GM15510 (cell line): ENCODE results near the gene MPO.

Experiments
- POLR2A ChIP-seq: IDR thresholded peaks from 3 replicates; pipeline ENCODE4 v1.6.1; 2011; ENCODE audit warnings: borderline replicate concordance; ENCODE audit not compliant: insufficient read length; ENCODE audit errors: extremely low read depth

The MPO gene

GRCh38 chr17:58303971-58304749, 23.4 kb upstream of the MPO start:
- TF ChIP-seq POLR2A, result no peak

- TF ChIP-seq POLR2A, result no peak
Measured at GRCh38 chr17:58302919-58303585, 22.3 kb upstream of the MPO start.

DNA sequence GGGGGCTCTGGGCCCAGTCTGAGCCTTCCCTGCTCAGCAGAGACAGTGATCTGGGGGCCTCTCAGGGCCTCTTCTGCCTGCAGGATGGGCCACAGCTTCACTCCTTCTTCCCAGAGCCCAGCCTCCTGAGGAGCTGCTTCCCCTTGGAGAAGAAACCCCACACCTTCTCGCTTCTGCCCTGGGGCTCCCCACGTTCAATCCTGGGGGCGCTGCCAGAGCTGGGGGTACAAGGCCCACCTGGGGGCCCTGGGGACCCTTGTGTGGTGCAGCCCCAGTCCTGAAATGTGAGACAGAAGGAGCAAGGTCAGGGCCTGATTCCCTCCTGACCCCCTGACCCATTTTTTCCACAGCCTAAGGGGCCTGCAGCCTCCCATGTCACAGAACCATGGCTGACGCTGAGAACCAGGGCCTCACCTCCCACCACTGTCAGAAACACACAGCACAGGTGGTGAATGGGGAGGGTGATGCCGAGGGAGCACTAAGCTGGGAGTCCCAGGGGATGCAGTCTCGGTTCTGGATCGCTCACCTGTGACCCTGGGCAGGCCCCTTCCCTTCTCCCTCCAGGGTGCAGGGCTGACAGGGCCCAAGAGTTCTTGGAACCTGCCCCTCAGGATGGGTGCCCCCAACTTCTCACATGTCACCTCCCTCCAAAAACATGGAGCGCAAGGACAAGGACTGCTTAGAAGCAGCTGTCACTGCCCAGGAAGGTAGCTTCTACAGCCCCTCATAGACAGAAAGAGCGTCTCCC, 21.6 kb upstream of the MPO start:
- TF ChIP-seq POLR2A, result no peak

DNA sequence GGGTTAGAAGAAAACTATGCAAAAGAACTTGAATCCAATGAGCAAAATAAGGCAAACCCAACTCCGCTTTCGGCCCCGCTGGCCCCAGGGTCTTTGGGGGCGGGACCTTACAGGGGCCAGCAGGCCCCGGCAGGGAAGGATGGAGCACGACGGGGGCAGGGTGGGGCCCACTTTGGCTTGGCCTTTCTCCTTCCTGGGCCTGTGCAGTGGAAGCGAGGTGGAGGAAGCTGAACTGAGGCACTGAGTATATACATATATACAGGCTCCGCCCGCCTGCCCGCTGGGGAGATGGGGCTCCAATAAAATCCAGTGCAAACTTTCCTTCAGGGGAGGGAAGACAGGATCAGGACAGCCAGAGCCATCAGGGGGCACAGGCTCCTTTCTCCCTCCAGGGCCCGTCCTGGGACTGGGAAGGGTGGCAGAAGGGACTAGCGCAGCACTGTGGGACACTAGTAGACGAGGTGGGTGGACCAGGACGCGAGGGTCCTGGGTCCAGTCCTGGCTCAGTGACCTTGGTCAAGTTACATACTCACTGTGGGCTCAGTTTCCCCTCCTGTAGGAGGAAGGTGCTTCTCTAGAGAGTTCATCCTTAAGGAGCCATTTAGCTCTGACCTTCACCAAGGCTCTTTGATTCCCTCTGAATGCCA, 20.9 kb upstream of the MPO start:
- no peak for TF ChIP-seq POLR2A

GRCh38 chr17:58300336-58300735, 19.6 kb upstream of the MPO start:
- no peak for TF ChIP-seq POLR2A

DNA sequence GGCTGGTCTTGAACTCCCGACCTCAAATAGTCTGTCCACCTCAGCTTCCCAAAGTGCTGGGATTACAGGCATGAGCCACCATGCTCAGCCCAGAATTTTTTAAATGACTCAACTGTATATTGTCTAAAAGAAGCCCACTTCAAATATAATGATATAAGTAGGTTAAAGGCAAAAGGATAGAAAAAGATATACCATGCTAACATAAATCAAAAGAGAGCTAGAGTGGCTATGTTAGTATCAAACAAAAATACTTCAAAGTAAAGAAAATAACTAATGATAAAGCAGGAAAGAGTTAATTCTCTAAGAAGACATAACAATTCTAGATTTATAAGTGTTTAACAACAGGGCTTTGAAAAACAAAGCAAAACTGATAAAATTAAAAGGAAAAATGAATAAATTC, 13.3 kb upstream of the MPO start:
- TF ChIP-seq POLR2A, result no peak

DNA sequence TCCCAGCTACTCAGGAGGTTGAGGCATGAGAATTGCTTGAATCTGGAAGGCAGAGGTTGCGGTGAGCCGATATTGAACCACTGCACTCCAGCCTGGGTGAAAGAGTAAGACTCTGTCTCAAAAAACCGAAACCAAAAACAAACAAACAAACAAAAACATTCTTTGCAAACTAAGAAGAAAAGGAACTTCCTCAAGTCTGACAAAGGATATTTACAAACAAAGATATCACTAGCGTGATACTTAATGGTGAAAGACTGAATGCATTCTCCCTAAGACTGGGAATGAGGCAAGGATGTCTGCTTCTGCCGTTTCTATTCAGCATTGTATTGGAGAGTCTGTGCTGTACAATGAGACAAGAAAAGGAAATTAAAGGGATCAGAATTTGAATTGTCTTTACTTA, 10.5 kb upstream of the MPO start:
- no peak for TF ChIP-seq POLR2A

DNA sequence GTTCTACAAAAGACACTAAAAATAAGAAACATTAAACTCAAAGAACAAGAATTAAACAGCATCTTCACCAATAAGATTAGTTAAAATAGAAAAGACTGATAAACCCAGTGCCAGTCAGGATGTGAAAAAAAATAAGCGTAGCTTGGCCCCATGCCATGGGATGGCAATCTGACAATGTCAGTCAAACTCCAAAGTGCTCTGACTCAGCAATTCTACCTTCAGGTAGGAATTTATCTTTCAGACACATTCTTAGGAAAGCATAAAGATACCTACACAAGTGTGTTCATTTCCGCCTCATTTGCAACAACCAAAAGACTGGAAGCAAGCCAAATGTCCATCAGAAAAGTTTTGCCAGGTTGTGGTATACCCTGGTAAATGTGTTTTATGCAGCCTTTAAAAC, 9.1 kb upstream of the MPO start:
- TF ChIP-seq POLR2A, result no peak

GRCh38 chr17:58285422-58285810, 4.7 kb upstream of the MPO start:
- TF ChIP-seq POLR2A, result no peak

DNA sequence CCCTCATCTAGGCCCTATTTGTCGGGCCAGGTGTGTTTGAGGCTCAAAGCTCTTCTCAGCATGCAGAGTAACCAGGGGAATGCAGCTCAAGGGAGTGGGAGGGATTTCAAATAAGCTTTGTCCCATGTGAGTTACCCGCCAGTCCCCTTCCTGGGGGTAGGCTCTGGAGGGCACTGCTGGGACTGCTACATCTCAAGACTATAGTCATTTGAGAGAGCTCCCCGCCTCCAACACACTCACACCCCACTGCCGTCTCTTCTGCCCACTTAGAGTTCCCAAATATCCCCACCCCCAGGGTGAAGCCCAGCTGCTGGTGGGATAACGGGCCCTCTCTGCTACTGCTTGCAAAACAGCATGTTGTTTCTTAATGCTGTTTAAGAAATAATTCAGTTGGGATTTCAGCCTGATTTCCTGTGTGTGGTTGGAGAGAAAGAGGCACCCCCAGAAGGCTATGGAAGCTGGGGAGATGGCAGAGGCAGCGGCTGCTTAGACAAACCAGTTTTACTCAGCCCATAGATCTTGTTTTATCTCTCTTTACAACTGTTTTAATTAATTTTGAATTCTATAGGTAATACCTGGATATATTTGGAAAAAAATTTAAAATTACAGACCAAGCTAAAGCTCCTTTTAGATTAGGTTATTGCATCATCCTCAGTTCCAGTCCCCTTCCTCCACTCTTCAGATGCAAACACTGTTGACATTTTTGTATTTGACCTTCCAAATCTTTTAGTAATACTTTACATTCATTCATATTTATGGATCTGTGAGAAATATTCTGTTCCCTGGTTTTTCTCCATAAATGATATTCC, 4.1 kb upstream of the MPO start:
- no peak for TF ChIP-seq POLR2A

DNA sequence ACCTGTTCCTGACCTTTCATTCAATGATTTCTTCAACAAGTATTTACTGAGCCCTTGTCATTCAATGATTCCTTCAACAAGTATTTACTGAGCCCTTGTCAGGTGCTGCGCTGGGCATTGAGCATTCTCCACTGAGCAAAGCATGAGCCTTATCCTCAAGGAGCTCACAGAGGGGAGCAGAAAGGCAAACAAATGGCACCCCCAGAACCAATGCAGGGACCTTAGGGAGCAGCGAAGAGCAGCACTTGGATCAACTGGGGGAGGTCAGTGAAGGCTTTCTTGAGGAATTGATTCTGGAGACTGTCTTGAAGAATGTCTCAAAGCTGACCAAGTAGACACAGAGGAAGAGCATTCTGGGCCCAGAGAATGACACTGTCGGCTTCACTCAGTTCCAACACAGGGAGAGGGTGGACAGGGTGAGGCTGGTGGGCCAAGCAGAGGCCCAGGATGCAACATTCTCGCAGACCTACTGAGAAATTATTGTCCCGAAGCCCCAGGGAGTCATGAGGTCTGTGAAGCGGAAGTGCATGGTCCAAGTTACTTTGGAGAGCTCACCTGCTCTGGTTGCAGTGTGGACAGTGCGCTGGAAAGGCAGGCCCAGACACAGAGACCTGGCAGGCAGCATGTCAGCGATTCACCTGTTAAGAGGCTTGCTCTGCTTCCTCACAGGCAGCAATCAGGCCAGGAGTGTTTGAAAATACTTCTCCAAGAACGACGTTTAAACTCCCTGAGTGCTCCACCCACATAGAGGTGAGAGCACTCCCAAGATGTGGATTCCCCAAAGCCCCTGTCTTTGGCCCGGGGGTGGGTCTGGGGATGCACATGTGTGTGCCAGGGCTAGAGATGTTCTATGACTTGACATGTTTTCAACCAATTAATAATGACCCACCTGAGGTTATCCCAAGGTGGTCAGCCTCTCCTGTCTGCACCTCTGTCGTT, 3.2 kb upstream of the MPO start:
- no peak for TF ChIP-seq POLR2A

GRCh38 chr17:58282442-58282841, 1.7 kb upstream of the MPO start:
- no peak for TF ChIP-seq POLR2A

DNA sequence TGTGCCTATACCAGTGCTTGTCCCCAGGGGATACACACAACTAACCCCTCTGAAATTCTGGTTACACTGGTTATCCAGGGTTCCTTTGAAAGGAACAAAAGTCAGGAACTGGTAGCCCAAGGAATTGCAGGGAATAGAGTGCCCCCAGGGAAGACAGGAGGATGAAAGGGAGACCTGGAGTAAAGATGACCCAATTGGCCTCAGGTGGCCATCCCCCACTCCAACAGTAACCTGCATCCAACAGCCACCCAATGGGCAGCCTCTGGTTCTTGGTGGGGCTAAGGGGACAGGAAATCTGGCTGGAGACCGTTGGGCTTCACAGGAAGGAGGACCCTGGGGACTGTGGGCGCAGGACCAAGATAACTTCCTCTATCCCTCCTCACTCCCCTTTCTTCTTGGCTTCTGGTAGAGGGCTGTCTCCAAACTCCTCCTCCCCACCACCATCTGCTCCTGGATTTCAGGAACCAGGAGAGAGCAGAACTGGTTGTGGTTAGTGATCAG, 826 bp upstream of the MPO start:
- no peak for TF ChIP-seq POLR2A
